ENCODE results near the gene SLC16A11.
"Not testable (repeated sequence)": the region's sequence is repeated elsewhere in the genome, so short reads cannot be mapped to it uniquely, and the experiment has no call there.

SLC16A11 gene

DNA sequence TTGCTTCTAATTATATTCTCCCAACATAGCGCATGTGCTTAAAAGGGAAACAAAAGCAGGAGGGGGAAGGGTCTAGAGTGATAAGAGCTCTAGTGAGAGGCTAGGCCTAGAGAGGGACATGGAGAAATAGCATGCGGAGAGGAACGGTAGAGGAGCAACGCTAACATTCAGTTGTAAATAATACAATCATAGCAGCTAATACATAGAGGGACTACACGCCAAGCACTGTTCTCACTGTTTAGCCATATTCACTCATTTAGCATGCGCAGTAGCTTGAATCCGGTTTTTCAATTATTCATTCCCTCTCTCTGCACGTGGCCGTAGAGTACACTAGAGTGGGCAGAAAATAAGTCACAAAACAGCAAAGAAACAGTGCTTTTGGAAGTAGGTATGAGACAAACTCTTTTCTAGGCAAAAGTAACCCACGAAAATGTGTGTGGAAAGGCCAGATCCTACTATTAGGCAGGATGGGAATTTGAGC, 49.7 kb downstream of the SLC16A11 start:
- no peak for DNase-seq
- intact Hi-C loops (cut with DNase I): no loop called here

DNA sequence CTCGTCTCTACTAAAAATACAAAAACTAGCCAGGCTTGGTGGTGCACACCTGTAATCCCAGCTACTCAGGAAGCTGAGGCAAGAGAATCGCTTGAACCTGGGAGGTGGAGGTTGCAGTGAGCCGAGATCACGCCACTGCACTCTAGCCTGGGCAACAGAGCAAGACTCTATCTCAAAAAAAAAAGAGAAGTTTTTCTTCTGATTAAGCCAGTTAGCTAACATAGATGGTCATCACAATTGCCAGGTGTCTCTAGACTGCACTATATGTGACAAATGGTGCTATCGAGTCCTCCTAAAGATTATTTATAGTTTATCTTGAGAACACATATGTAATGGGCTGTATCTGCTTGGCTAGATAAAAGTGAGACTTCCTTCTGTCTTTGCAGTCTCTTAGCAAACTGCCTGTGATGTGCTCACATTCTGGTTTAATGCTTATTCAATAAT, 50.3 kb downstream of the SLC16A11 start:
- intact Hi-C loops (cut with DNase I); DNase-seq: not testable (repeated sequence)

Measured in posterior cingulate gyrus (tissue), 11 donors.